HG03378 (cell line): ENCODE data around the gene COL1A2.

Source experiments
- ATAC-seq: cut with Tn5 transposase; IDR thresholded peaks from one replicate; pipeline ENCODE4 v1.9.1; 2021; ENCODE audit warnings: mild to moderate bottlenecking, moderate library complexity; ENCODE audit not compliant: unreplicated experiment

The COL1A2 gene

GRCh38 chr7:94477878-94478277 is 83.2 kb downstream of the COL1A2 start:
- no peak for ATAC-seq

- no peak for ATAC-seq
Measured at GRCh38 chr7:94478648-94479214, 84.0 kb downstream of the COL1A2 start.
